DMS53 (cell line): ENCODE measurements around the gene RAPGEF6.
"Not testable (repeated sequence)": the region's sequence is repeated elsewhere in the genome, so short reads cannot be mapped to it uniquely, and the experiment has no call there.

Source experiments
- DNase-seq: peaks from one replicate; lab custom pipeline; 2025; lab: John Stamatoyannopoulos, UW

RAPGEF6 gene

DNA sequence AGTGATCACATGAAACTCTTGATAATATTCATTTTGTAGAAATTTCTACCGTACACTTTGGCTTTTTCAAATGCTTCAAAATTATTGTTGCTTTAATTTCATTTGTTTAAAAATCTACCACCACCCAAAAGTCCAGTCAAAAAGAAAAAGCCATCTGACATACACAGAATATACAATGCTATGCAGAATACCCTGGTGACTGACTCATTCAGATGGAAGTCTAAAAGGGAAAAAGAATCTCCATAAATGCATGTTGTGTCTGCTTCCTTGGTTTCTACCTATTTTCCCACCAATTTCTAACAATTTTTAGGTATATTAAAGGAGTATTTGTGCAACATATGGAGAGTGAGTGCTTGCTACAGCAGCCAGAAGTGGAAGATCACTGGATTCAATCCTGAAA, 9.3 kb upstream of the RAPGEF6 start:
- no peak for DNase-seq

DNA sequence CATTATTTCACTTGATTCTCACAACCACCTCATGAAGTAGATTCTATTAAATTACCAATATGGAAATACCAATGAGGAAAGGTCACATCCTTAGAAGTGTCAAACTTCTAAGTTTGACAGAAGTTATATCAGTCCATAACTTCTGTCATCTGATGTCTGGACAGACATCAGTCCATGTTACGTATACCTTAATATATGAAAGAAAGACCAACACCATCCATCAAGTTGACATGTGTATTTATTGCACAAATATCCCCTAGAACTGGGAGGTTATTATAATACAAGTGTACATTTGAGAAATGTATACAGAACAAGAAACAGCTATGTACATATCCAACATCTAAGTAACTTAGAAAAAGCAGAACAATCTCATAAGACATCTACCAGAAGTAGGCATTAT, 6.5 kb upstream of the RAPGEF6 start:
- DNase-seq = no peak

GRCh38 chr5:131640043-131640856, 5.2 kb upstream of the RAPGEF6 start:
- DNase-seq = peak; percentile 8

- no peak for DNase-seq
Measured at GRCh38 chr5:131639148-131639547, 4.1 kb upstream of the RAPGEF6 start.

DNA sequence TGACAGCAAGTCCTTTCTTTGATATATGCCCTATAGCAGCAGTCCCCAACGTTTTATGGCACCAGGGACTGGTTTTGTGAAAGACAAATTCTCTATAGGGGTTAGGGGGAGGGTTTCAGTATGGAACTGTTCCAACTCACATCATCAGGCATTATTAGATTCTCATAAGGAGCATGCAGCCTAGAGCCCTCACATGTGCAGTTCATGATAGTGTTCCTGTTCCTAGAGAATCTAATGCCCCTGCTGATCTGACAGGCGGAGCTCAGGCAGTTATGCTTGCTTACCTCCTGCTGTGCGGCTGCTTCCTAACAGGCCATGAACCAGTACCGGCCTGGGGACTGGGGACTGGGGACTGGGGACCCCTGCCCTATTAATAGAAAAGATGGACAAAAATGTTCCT, 2.7 kb upstream of the RAPGEF6 start:
- DNase-seq = no peak

GRCh38 chr5:131635684-131636572, 899 bp upstream of the RAPGEF6 start:
- DNase-seq = peak; percentile 71

- DNase-seq = peak; percentile 81
Measured at GRCh38 chr5:131634666-131634995, 398 bp downstream of the RAPGEF6 start.

- no peak for DNase-seq
Measured at GRCh38 chr5:131634238-131634637, 791 bp downstream of the RAPGEF6 start.

DNA sequence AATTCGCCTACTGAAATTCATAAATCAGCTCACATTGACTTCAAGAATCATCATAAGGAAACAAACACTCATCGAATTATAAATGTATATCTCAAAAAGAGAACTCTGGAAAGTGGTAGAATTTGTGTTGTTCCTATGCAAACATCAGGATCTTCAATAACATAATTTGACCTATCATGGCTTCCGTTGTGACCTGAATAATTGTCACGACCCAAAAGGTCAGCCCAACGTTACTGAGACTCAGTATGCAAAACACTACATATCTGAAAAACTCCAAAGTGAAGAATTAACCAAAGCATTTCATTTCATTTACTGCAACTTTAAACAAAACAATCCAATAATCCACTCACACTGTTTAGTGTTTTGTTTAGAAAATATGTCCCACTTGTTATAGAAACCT, 1.2 kb downstream of the RAPGEF6 start:
- no peak for DNase-seq

DNA sequence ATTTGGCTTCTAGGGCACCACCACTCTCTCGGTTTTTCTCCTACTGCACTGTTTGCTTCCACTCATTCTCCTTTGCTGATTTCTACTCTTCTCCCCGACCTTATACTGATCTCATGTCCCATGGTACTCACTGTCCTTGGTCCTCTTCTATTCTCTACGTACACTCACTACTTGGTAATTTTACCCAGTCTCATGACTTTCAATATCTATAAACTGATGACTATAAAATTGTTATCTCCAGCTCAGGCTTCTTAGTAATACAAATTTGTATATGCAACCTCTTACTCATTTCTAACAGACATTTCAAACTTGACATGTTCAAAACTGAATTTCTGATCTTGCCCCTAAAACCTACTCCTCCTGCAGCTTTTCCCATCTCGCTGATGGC, 4.1 kb downstream of the RAPGEF6 start:
- DNase-seq = no peak

- DNase-seq = peak; percentile 22
Measured at GRCh38 chr5:131630208-131630962, 4.6 kb downstream of the RAPGEF6 start.

DNA sequence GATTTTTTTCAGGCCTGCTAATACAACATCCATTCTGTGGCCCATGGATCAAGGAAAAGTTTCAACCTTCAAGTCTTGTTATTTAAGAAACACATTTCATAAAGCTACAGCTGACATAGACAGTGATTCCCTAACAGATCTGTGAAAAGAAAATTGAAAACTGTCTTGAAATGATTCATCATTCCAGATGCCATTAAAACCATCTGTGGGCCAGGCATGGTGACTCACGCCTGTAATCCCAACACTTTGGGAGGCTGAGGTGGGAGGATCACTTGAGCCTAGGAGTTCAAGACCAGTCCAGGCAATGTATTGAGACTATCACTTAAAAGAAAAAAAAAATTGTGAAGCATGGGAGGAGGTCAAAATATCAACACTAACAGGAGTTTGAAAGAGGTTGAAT, 6.0 kb downstream of the RAPGEF6 start:
- no peak for DNase-seq

GRCh38 chr5:131627207-131627865, 7.7 kb downstream of the RAPGEF6 start:
- no peak for DNase-seq

GRCh38 chr5:131622633-131623032, 12.4 kb downstream of the RAPGEF6 start:
- no peak for DNase-seq

GRCh38 chr5:131621164-131621563, 13.9 kb downstream of the RAPGEF6 start:
- DNase-seq = not testable (repeated sequence)

GRCh38 chr5:131619102-131619501, 15.9 kb downstream of the RAPGEF6 start:
- no peak for DNase-seq

GRCh38 chr5:131617140-131617822, 17.7 kb downstream of the RAPGEF6 start:
- DNase-seq = no peak

- DNase-seq = no peak
Measured at GRCh38 chr5:131615957-131616356, 19.1 kb downstream of the RAPGEF6 start.

DNA sequence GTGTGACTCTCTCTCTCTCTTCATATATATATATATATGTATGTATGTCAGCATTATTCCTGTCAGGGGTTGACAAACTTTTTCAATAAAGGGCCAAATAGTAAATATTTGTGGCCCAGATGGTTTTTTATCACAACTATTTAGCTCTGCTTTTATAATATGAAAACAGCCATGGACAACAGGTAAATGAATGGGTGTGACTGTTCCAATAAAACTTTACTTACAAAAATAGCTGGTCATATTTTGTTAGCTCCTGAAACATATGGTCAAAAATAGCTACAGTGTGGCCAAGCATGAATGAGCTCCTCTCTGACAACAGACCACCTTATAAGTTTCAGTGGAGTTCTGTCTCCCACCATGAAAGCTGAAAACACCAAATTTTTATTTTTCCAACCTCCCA, 21.6 kb downstream of the RAPGEF6 start:
- no peak for DNase-seq

- no peak for DNase-seq
Measured at GRCh38 chr5:131611064-131611381, 24.0 kb downstream of the RAPGEF6 start.

GRCh38 chr5:131610198-131611063, 24.6 kb downstream of the RAPGEF6 start:
- DNase-seq = peak; percentile 7
